Kidney (tissue), 14 donors: ENCODE data around the gene CCDC82. TPM values are rescaled to one million over a fixed set of nuclear protein-coding genes. Genes with fewer than 3 reads are reported as not detected.
A peak's percentile ranks its signal among the peaks of the same experiment; 100 is the strongest.

Experiments
- DNase-seq, 5 donors: peaks; one replicate each; pipeline ENCODE4 v3.0.0-alpha.2; 2013 to 2020
- FAIRE-seq: peaks from 2 replicates; lab custom pipeline; 2012; peaks lifted over from hg19 to GRCh38; lab: Jason Lieb, UNC
- H3K27ac ChIP-seq, 2 donors: one replicate each; pipeline ENCODE4 v1.7.0; 2013; ENCODE audit warnings: low read depth in 2 of 2, low read length in 2 of 2, inconsistent platforms in 1 of 2
- H3K27me3 ChIP-seq: one replicate; pipeline ENCODE4 v1.7.1; 2013; ENCODE audit warnings: low read length, inconsistent platforms; ENCODE audit not compliant: control insufficient read depth, insufficient read depth
- H3K36me3 ChIP-seq, 3 donors: one replicate each; pipeline versions ENCODE4 v1.7.0 to v1.7.1; 2013; ENCODE audit warnings: low read length in 3 of 3, control low read depth in 1 of 3, inconsistent platforms in 1 of 3; ENCODE audit not compliant: insufficient read depth in 3 of 3, control insufficient read depth in 2 of 3
- H3K4me1 ChIP-seq, 3 donors: one replicate each; pipeline versions ENCODE4 v1.7.0 to v1.7.1; 2013; ENCODE audit warnings: low read length in 3 of 3, inconsistent platforms in 1 of 3, low read depth in 1 of 3; ENCODE audit not compliant: control insufficient read depth in 2 of 3, insufficient read depth in 2 of 3
- H3K4me3 ChIP-seq, 3 donors: one replicate each; pipeline versions ENCODE4 v1.7.0 to v1.8.1; 2013; ENCODE audit warnings: low read length in 3 of 3, control low read depth in 1 of 3, inconsistent platforms in 1 of 3
- H3K9ac ChIP-seq, 3 donors: one replicate each; pipeline versions ENCODE4 v1.7.0 to v1.7.1; 2013; ENCODE audit warnings: low read length in 3 of 3, control low read depth in 1 of 3, inconsistent platforms in 1 of 3
- H3K9me3 ChIP-seq, 3 donors: one replicate each; pipeline versions ENCODE4 v1.7.0 to v1.7.1; 2013; ENCODE audit warnings: low read length in 3 of 3, control low read depth in 1 of 3, inconsistent platforms in 1 of 3; ENCODE audit not compliant: control insufficient read depth in 2 of 3, insufficient read depth in 1 of 3
- intact Hi-C: fragments of 100-400 bp; cut with DNase I; formaldehyde crosslinking; loops from one replicate; pipeline ENCODE4 v1.11.1; 2022
- polyA plus RNA-seq: library from polyadenylated mRNA; stranded (reverse); fragments of 350-450 nt; fragmentation: Illumina TruSeq; extraction: RNeasy Lipid Tissue Mini Kit (QIAGEN cat#74804); gene quantifications from one replicate; pipeline ENCODE4 v1.2.3, GENCODE V29; 2014; ENCODE audit warnings: low read depth, low replicate concordance; ENCODE audit not compliant: insufficient read depth
- total RNA-seq: library from RNA; stranded (reverse); fragmentation: NEBNext Ultra II Directional; extraction: Animal tissue kit (Norgen Biotek cat#: 25700); gene quantifications from one replicate; pipeline ENCODE4 v1.2.1, GENCODE V29; 2021
- TF ChIP-seq, protein P1 (sequence below): IDR thresholded peaks from 3 replicates; pipeline ENCODE4 v1.5.1; 2012; ENCODE audit warnings: mild to moderate bottlenecking, moderate library complexity, borderline replicate concordance; ENCODE audit not compliant: insufficient read depth; ENCODE audit errors: extremely low read depth
- donor health status: control.
- donor health status: control.
- donor health status: control.
- donor health status: control.
- donor health status: control.
- donor health status: DM: yes; HTN: yes; CAD: no.
- donor health status: Normal renal cell carcinoma (clear cell type).

Gene CCDC82
- total and polyA plus RNA-seq, 2 donors from 2014 or later = 13.0 to 25.8 TPM

GRCh38 chr11:96328395-96329010 is 61.2 kb downstream of the CCDC82 start:
- H3K9me3 ChIP-seq = no peaks in the 10 kb centered on the region
- FAIRE-seq (no peak), DNase-seq (no peak)
- intact Hi-C loops = no loop called here
- TF ChIP-seq, protein P1, sequence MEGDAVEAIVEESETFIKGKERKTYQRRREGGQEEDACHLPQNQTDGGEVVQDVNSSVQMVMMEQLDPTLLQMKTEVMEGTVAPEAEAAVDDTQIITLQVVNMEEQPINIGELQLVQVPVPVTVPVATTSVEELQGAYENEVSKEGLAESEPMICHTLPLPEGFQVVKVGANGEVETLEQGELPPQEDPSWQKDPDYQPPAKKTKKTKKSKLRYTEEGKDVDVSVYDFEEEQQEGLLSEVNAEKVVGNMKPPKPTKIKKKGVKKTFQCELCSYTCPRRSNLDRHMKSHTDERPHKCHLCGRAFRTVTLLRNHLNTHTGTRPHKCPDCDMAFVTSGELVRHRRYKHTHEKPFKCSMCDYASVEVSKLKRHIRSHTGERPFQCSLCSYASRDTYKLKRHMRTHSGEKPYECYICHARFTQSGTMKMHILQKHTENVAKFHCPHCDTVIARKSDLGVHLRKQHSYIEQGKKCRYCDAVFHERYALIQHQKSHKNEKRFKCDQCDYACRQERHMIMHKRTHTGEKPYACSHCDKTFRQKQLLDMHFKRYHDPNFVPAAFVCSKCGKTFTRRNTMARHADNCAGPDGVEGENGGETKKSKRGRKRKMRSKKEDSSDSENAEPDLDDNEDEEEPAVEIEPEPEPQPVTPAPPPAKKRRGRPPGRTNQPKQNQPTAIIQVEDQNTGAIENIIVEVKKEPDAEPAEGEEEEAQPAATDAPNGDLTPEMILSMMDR = no peak
- no peak overlapping the region for H3K9ac ChIP-seq
- H3K4me1 ChIP-seq = peaks cover 13 to 33% (median 16%) of the 10 kb centered on the region in 3 donors
- no peak overlapping the region for H3K27ac ChIP-seq
- no peak overlapping the region for H3K4me3 ChIP-seq
- no peaks in the 10 kb centered on the region for H3K27me3 ChIP-seq
- no peaks in the 10 kb centered on the region for H3K36me3 ChIP-seq

GRCh38 chr11:96326959-96327358 is 62.8 kb downstream of the CCDC82 start:
- TF ChIP-seq, protein P1 = no peak
- Histone ChIP-seq H3K4me3 (no peak overlapping the region), H3K9me3 (no peaks in the 10 kb centered on the region), H3K9ac (no peak overlapping the region), H3K27me3 (no peaks in the 10 kb centered on the region), H3K4me1 (peaks cover 4 to 19% (median 9%) of the 10 kb centered on the region in 3 donors), H3K36me3 (no peaks in the 10 kb centered on the region), H3K27ac (no peak overlapping the region)
- FAIRE-seq (no peak), DNase-seq (peak in 3 of 5 donors; percentile 75 to 83 (median 79))
- intact Hi-C loops = no loop called here

DNA sequence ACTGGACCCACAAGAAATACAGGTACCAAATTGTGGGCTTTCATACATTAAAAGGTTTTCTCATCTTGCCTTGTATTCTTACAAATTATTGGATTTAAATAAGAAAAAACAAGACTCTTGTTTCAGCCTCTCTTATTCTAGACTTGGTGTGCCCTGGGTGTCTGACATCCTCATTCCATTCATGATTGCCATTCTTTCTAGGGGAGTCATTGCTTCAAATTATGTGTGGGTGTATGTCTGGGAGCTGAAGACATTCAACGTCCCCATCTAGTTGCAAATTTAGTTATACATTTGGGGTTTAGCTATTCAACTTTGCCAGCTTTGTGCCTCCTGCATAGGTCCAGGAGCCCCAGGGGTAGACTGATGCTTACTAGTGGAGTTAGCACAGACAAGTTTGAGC is 64.8 kb downstream of the CCDC82 start:
- H3K36me3 ChIP-seq = no peaks in the 10 kb centered on the region
- no peaks in the 10 kb centered on the region for H3K9me3 ChIP-seq
- no peak overlapping the region for H3K9ac ChIP-seq
- no peaks in the 10 kb centered on the region for H3K27me3 ChIP-seq
- FAIRE-seq = no peak
- no peak overlapping the region for H3K4me3 ChIP-seq
- DNase-seq = peak in 1 of 5 donors; percentile 59
- H3K4me1 ChIP-seq = peaks cover 3 to 23% (median 10%) of the 10 kb centered on the region in 3 donors
- TF ChIP-seq, protein P1 = no peak
- intact Hi-C loops = no loop called here
- H3K27ac ChIP-seq = peak overlapping the region; percentile 14 to 48

- H3K4me3 ChIP-seq = no peak overlapping the region
- intact Hi-C loops = no loop called here
- no peak for DNase-seq
- H3K27ac ChIP-seq = no peak overlapping the region
- no peaks in the 10 kb centered on the region for H3K9me3 ChIP-seq
- H3K9ac ChIP-seq = no peak overlapping the region
- H3K36me3 ChIP-seq = no peaks in the 10 kb centered on the region
- peaks cover 3 to 12% (median 9%) of the 10 kb centered on the region in 3 donors for H3K4me1 ChIP-seq
- TF ChIP-seq, protein P1 = no peak
- FAIRE-seq = no peak
- no peaks in the 10 kb centered on the region for H3K27me3 ChIP-seq
These were observed 66.1 kb downstream of the CCDC82 start for GRCh38 chr11:96323642-96323985.
